Gastrocnemius medialis (tissue), 4 donors: ENCODE data around the gene HSPA2. TPM values are rescaled to one million over a fixed set of nuclear protein-coding genes. Genes with fewer than 3 reads are reported as not detected.
A peak's percentile ranks its signal among the peaks of the same experiment; 100 is the strongest.

Source experiments
- ATAC-seq, 2 donors: fragments of 150-250 bp; one replicate each; pipeline ENCODE4 v1.9.1; 2016
- DNase-seq, 2 donors: peaks; one replicate each; pipeline ENCODE4 v3.0.0-alpha.2; 2019
- H3K27ac ChIP-seq, 4 donors: fragments of 200-600 bp; sonication (generic); 1 replicate in 1 of 4; 2 replicates in 3 of 4; pipeline ENCODE4 v1.5.1; 2016 to 2018; ENCODE audit warnings: mild to moderate bottlenecking in 2 of 4, moderate library complexity in 1 of 4
- H3K27me3 ChIP-seq, 3 donors: fragments of 200-600 bp; sonication (generic) in 2 of 3; 1 replicate in 1 of 3; 2 replicates in 2 of 3; pipeline versions ENCODE4 v1.5.1 to v1.6.0; 2016 to 2019; ENCODE audit warnings: mild to moderate bottlenecking in 1 of 3, moderate library complexity in 1 of 3
- H3K36me3 ChIP-seq, 2 donors: fragments of 200-600 bp; sonication (generic) in 1 of 2; one replicate each; pipeline ENCODE4 v1.5.1; 2017 to 2018
- H3K4me1 ChIP-seq, 2 donors: fragments of 200-600 bp; sonication (generic) in 1 of 2; one replicate each; pipeline ENCODE4 v1.5.1; 2016 to 2017; ENCODE audit warnings: mild to moderate bottlenecking in 2 of 2
- H3K4me3 ChIP-seq, 4 donors: fragments of 200-600 bp; sonication (generic) in 3 of 4; 1 replicate in 1 of 4; 2 replicates in 3 of 4; pipeline ENCODE4 v1.5.1; 2016 to 2019; ENCODE audit warnings: mild to moderate bottlenecking in 2 of 4
- H3K9me3 ChIP-seq, 3 donors: fragments of 200-600 bp; sonication (generic) in 2 of 3; 1 replicate in 1 of 3; 2 replicates in 2 of 3; pipeline ENCODE4 v1.5.1; 2016 to 2019
- CTCF ChIP-seq, 5 experiments: fragments of 450-650 bp in 3 of 5; fragments of 200-600 bp in 2 of 5; sonication (generic) in 2 of 5; IDR thresholded peaks in 4 of 5; conservative IDR thresholded peaks in 1 of 5; 1 replicate in 4 of 5; 2 replicates in 1 of 5; pipeline ENCODE4 v1.5.1; 2016 to 2019; ENCODE audit warnings: antibody characterized with exemption in 5 of 5, mild to moderate bottlenecking in 3 of 5, moderate library complexity in 3 of 5
- POLR2A ChIP-seq, 2 donors: fragments of 450-650 bp; IDR thresholded peaks; one replicate each; pipeline ENCODE4 v1.6.1; 2017; ENCODE audit warnings: antibody characterized with exemption in 2 of 2, mild to moderate bottlenecking in 2 of 2, moderate library complexity in 2 of 2
- in situ Hi-C, 4 donors: fragments of 200-750 bp; cut with MboI; loops; one replicate each; pipeline versions ENCODE4 v1.15.0 to v1.8.0; 2017; ENCODE audit warnings: low sequenced_read_pairs in 4 of 4
- intact Hi-C: fragments of 100-400 bp; cut with DNase I; formaldehyde crosslinking; loops from one replicate; pipeline ENCODE4 v1.15.1; 2023; ENCODE audit warnings: low total_unique reads
- total RNA-seq, 4 donors: library from RNA; depleted of rRNA; stranded (reverse); fragments of >200 nt; gene quantifications; one replicate each; pipeline versions ENCODE4 v1.1.0 to v1.2.3, GENCODE V29; 2016

HSPA2 gene
- total RNA-seq, 4 donors from 2014 or later = 69.6 to 113 (median 96.4) TPM

- no peak for DNase-seq
- no peak overlapping the region for H3K4me3 ChIP-seq
- no peak overlapping the region for H3K27ac ChIP-seq
- intact Hi-C loops (no loop called here), in situ Hi-C loops (loop anchor here in 3 of 4 donors (10.0 to 25.0 kb wide), 2 partner anchors 103 to 106 kb away; no protein-coding TSS in a partner anchor)
- H3K36me3 ChIP-seq = no peaks in the 10 kb centered on the region
- ATAC-seq = no peak
- no peaks in the 10 kb centered on the region for H3K4me1 ChIP-seq
- H3K27me3 ChIP-seq = no peaks in the 10 kb centered on the region
- no peaks in the 10 kb centered on the region for H3K9me3 ChIP-seq
- TF ChIP-seq POLR2A (IDR thresholded peaks at IDR 0.05) (no peak), CTCF (IDR thresholded peaks at IDR 0.05 in 4 of 5, conservative IDR thresholded peaks at IDR 0.05 in 1 of 5) (no peak)
These were observed 9.0 kb upstream of the HSPA2 start for GRCh38 chr14:64531567-64531966.

GRCh38 chr14:64536488-64537245 lies 3.9 kb upstream of the HSPA2 start:
- no peak for DNase-seq
- Histone ChIP-seq H3K27me3 (no peaks in the 10 kb centered on the region), H3K9me3 (no peaks in the 10 kb centered on the region), H3K4me3 (no peak overlapping the region), H3K27ac (no peak overlapping the region), H3K4me1 (peaks cover 5 to 12% of the 10 kb centered on the region in 2 donors), H3K36me3 (no peaks in the 10 kb centered on the region)
- in situ Hi-C loops = loop anchor here in 3 of 4 donors (10.0 to 25.0 kb wide), 2 partner anchors 98 to 101 kb away; no protein-coding TSS in a partner anchor
- no peak for ATAC-seq
- TF ChIP-seq POLR2A (IDR thresholded peaks at IDR 0.05) (no peak), CTCF (IDR thresholded peaks at IDR 0.05 in 4 of 5, conservative IDR thresholded peaks at IDR 0.05 in 1 of 5) (no peak)
- intact Hi-C loops = no loop called here

GRCh38 chr14:64541261-64541971 lies 875 bp downstream of the HSPA2 start:
- DNase-seq (peak; percentile 10 to 44), ATAC-seq (no peak)
- Histone ChIP-seq H3K36me3 (no peaks in the 10 kb centered on the region), H3K27ac (peak overlapping the region; percentile 70 to 82 (median 74)), H3K4me1 (peaks cover 23 to 40% of the 10 kb centered on the region in 2 donors), H3K27me3 (no peaks in the 10 kb centered on the region), H3K9me3 (no peaks in the 10 kb centered on the region), H3K4me3 (peak overlapping the region; percentile 53 to 81 (median 74))
- in situ Hi-C loops = loop anchor here in 2 of 4 donors (10.0 to 25.0 kb wide), 2 partner anchors 93 to 96 kb away; no protein-coding TSS in a partner anchor
- intact Hi-C loops = loop anchor here (10.0 kb wide), 1 partner anchor 223 kb away; no protein-coding TSS in a partner anchor
- TF ChIP-seq CTCF (IDR thresholded peaks at IDR 0.05 in 4 of 5, conservative IDR thresholded peaks at IDR 0.05 in 1 of 5) (peak in 3 of 5 experiments; percentile 15 to 21 (median 15)), POLR2A (IDR thresholded peaks at IDR 0.05) (no peak)

- TF ChIP-seq POLR2A (IDR thresholded peaks at IDR 0.05) = no peak
- no peak for TF ChIP-seq CTCF (IDR thresholded peaks at IDR 0.05 in 4 of 5, conservative IDR thresholded peaks at IDR 0.05 in 1 of 5)
- ATAC-seq (no peak), DNase-seq (no peak)
- in situ Hi-C loops = loop anchor here in 2 of 4 donors (10.0 to 25.0 kb wide), 2 partner anchors 93 to 95 kb away; no protein-coding TSS in a partner anchor
- H3K27ac ChIP-seq = peak overlapping the region; percentile 1 to 82 (median 72)
- H3K4me1 ChIP-seq = peaks cover 23 to 40% of the 10 kb centered on the region in 2 donors
- no peaks in the 10 kb centered on the region for H3K36me3 ChIP-seq
- H3K27me3 ChIP-seq = no peaks in the 10 kb centered on the region
- H3K4me3 ChIP-seq = peak overlapping the region; percentile 53 to 81 (median 74)
- H3K9me3 ChIP-seq = no peaks in the 10 kb centered on the region
- intact Hi-C loops = loop anchor here (10.0 kb wide), 1 partner anchor 223 kb away; no protein-coding TSS in a partner anchor
These were observed 1.7 kb downstream of the HSPA2 start for GRCh38 chr14:64541972-64542835.
